IMR-90 (cell line): ENCODE data around the gene EML4. TPM values are rescaled to one million over a fixed set of nuclear protein-coding genes. Genes with fewer than 3 reads are reported as not detected.

ENCODE experiments used
- ATAC-seq: fragments of 200-7000 bp; cut with Tn5 transposase; 2 replicates; pipeline ENCODE4 v1.9.1; 2020; ENCODE audit warnings: low read depth, mild to moderate bottlenecking, moderate library complexity
- BruUV-seq: library from RNA; stranded (reverse); fragments of 400-500 nt; replicated peaks from 2 replicates; lab custom pipeline; 2021; lab: Mats Ljungman, UMichigan
- CTCF ChIA-PET: fragments of 300-600 bp; formaldehyde crosslinking; extraction: SDS; loops from one replicate; lab custom pipeline; 2021; ENCODE audit warnings: antibody characterized with exemption; lab: Yijun Ruan, JAX
- POLR2A ChIA-PET: fragments of 300-600 bp; sonication (Branson Sonifier 250); formaldehyde crosslinking; loops from one replicate; lab custom pipeline; 2022; ENCODE audit warnings: antibody characterized with exemption; ENCODE audit not compliant: unreplicated experiment; lab: Charles Lee
- DNase-seq: peaks from one replicate; pipeline ENCODE4 v3.0.0; 2013
- H2AFZ ChIP-seq: replicated peaks from 2 replicates; pipeline ENCODE3; 2013; ENCODE audit warnings: low read length, mild to moderate bottlenecking; ENCODE audit not compliant: poor library complexity
- H2AK5ac ChIP-seq: 2 replicates; pipeline ENCODE4 v1.6.1; 2013; ENCODE audit warnings: low read depth, low read length, inconsistent platforms
- H2AK9ac ChIP-seq: replicated peaks from 2 replicates; pipeline ENCODE3; 2013; ENCODE audit warnings: mild to moderate bottlenecking, low read depth, low read length, moderate library complexity; ENCODE audit not compliant: poor library complexity
- H2BK120ac ChIP-seq: 2 replicates; pipeline ENCODE4 v1.6.1; 2013; ENCODE audit warnings: low read depth, low read length, inconsistent platforms
- H2BK15ac ChIP-seq: 3 replicates; pipeline ENCODE4 v1.6.1; 2013; ENCODE audit warnings: low read depth, low read length, inconsistent platforms
- H2BK20ac ChIP-seq: 2 replicates; pipeline ENCODE4 v1.6.1; 2013; ENCODE audit warnings: low read depth, mild to moderate bottlenecking, inconsistent platforms, low read length, moderate library complexity
- H2BK5ac ChIP-seq: 2 replicates; pipeline ENCODE4 v1.6.1; 2013; ENCODE audit warnings: mild to moderate bottlenecking, low read depth, low read length, inconsistent platforms; ENCODE audit not compliant: poor library complexity, severe bottlenecking
- H3K14ac ChIP-seq: replicated peaks from 2 replicates; pipeline ENCODE4 v1.6.1; 2013; ENCODE audit warnings: low read depth, low read length, inconsistent platforms
- H3K18ac ChIP-seq: 2 replicates; pipeline ENCODE4 v1.6.1; 2013; ENCODE audit warnings: low read depth, low read length, control low read depth
- H3K23ac ChIP-seq: 2 replicates; pipeline ENCODE4 v1.6.1; 2013; ENCODE audit warnings: low read depth, low read length, inconsistent platforms
- H3K27ac ChIP-seq: 2 replicates; pipeline ENCODE4 v1.5.1; 2013; ENCODE audit warnings: mild to moderate bottlenecking, control low read depth, low read length; ENCODE audit not compliant: insufficient read depth
- H3K27me3 ChIP-seq: 2 replicates; pipeline ENCODE4 v1.6.1; 2013; ENCODE audit warnings: low read length; ENCODE audit not compliant: control insufficient read depth, insufficient read depth
- H3K36me3 ChIP-seq: 2 replicates; pipeline ENCODE4 v1.6.1; 2013; ENCODE audit warnings: low read length, mixed read lengths; ENCODE audit not compliant: control insufficient read depth, insufficient read depth
- H3K4ac ChIP-seq: 2 replicates; pipeline ENCODE4 v1.6.1; 2013; ENCODE audit warnings: low read depth, low read length, inconsistent platforms
- H3K4me1 ChIP-seq: 2 replicates; pipeline ENCODE4 v1.6.1; 2013; ENCODE audit warnings: low read length, mixed read lengths; ENCODE audit not compliant: control insufficient read depth, insufficient read depth
- H3K4me2 ChIP-seq: 2 replicates; pipeline ENCODE4 v1.6.1; 2013; ENCODE audit warnings: low read depth, mild to moderate bottlenecking, control low read depth, low read length, moderate library complexity
- H3K4me3 ChIP-seq: 2 replicates; pipeline ENCODE4 v1.5.1; 2013; ENCODE audit warnings: low read depth, mild to moderate bottlenecking, control low read depth, low read length, moderate library complexity; ENCODE audit not compliant: insufficient read depth
- H3K56ac ChIP-seq: 2 replicates; pipeline ENCODE4 v1.6.1; 2013; ENCODE audit warnings: low read length, inconsistent platforms; ENCODE audit not compliant: insufficient read depth; ENCODE audit errors: extremely low read depth
- H3K79me1 ChIP-seq, 2 experiments: 2 replicates each; pipeline ENCODE4 v1.6.1; 2013; ENCODE audit warnings: low read length in 2 of 2, inconsistent platforms in 1 of 2, low read depth in 1 of 2
- H3K9ac ChIP-seq: 2 replicates; pipeline ENCODE4 v1.6.1; 2013; ENCODE audit warnings: low read depth, low read length, control low read depth
- H3K9me1 ChIP-seq: 2 replicates; pipeline ENCODE4 v1.6.1; 2013; ENCODE audit warnings: low read length, inconsistent platforms; ENCODE audit not compliant: insufficient read depth
- H3K9me3 ChIP-seq: 2 replicates; pipeline ENCODE4 v1.6.1; 2013; ENCODE audit warnings: low read length; ENCODE audit not compliant: control insufficient read depth, insufficient read depth
- H4K20me1 ChIP-seq: 2 replicates; pipeline ENCODE4 v1.6.1; 2013; ENCODE audit warnings: low read length, inconsistent platforms; ENCODE audit not compliant: insufficient read depth
- H4K5ac ChIP-seq: 2 replicates; pipeline ENCODE4 v1.6.1; 2013; ENCODE audit warnings: mild to moderate bottlenecking, low read depth, low read length, control low read depth
- H4K8ac ChIP-seq, 2 experiments: 2 replicates each; pipeline ENCODE4 v1.6.1; 2013; ENCODE audit warnings: low read depth in 2 of 2, low read length in 2 of 2, control low read depth in 1 of 2, inconsistent platforms in 1 of 2
- H4K91ac ChIP-seq: 2 replicates; pipeline ENCODE4 v1.6.1; 2013; ENCODE audit warnings: low read depth, low read length, inconsistent platforms; ENCODE audit not compliant: insufficient read depth
- BHLHE40 ChIP-seq: fragments of 150-350 bp; IDR thresholded peaks from 2 replicates; pipeline ENCODE4 v1.6.1; 2016; ENCODE audit warnings: mild to moderate bottlenecking, low read depth, low read length
- CEBPB ChIP-seq: IDR thresholded peaks from 2 replicates; pipeline ENCODE4 v1.6.1; 2012; ENCODE audit warnings: low read depth, low read length, improper control_type of control experiment
- CHD1 ChIP-seq: IDR thresholded peaks from 2 replicates; pipeline ENCODE4 v1.6.1; 2012; ENCODE audit warnings: low read depth, low read length, improper control_type of control experiment
- FOS ChIP-seq: fragments of 150-350 bp; IDR thresholded peaks from 2 replicates; pipeline ENCODE4 v1.6.1; 2016; ENCODE audit warnings: low read depth, low read length
- MAFK ChIP-seq: IDR thresholded peaks from 2 replicates; pipeline ENCODE4 v1.6.1; 2012; ENCODE audit warnings: low read depth, low read length, improper control_type of control experiment
- MAZ ChIP-seq: IDR thresholded peaks from 2 replicates; pipeline ENCODE4 v1.6.1; 2012; ENCODE audit warnings: low read depth, mild to moderate bottlenecking, low read length, improper control_type of control experiment, moderate library complexity, borderline replicate concordance
- MXI1 ChIP-seq: IDR thresholded peaks from 2 replicates; pipeline ENCODE4 v1.6.1; 2012; ENCODE audit warnings: low read depth, mild to moderate bottlenecking, low read length, moderate library complexity, borderline replicate concordance
- NFE2L2 ChIP-seq: fragments of 150-350 bp; IDR thresholded peaks from 2 replicates; pipeline ENCODE4 v1.6.1; 2016; ENCODE audit warnings: low read depth, mild to moderate bottlenecking, low read length
- POLR2A ChIP-seq: IDR thresholded peaks from 2 replicates; pipeline ENCODE4 v1.6.1; 2012; ENCODE audit warnings: mild to moderate bottlenecking, low read depth, low read length
- RAD21 ChIP-seq: IDR thresholded peaks from 2 replicates; pipeline ENCODE4 v1.6.1; 2012; ENCODE audit warnings: low read length, improper control_type of control experiment
- RCOR1 ChIP-seq: IDR thresholded peaks from 2 replicates; pipeline ENCODE4 v1.6.1; 2012; ENCODE audit warnings: mild to moderate bottlenecking, low read length, improper control_type of control experiment; ENCODE audit not compliant: insufficient replicate concordance
- RFX5 ChIP-seq: IDR thresholded peaks from 2 replicates; pipeline ENCODE4 v1.8.0; 2012; ENCODE audit warnings: low read depth, mild to moderate bottlenecking, low read length, moderate library complexity
- SMC3 ChIP-seq: fragments of 150-350 bp; IDR thresholded peaks from 2 replicates; pipeline ENCODE4 v1.6.1; 2016; ENCODE audit warnings: low read depth, mild to moderate bottlenecking, antibody characterized with exemption, low read length, moderate library complexity
- WGBS, 2 experiments: methylation state at CpG; one replicate each; pipeline versions ENCODE4 v1.1.5 to v1.1.7; 2013; ENCODE audit warnings: missing lambda C conversion rate in 2 of 2; ENCODE audit not compliant: insufficient read length in 1 of 2; ENCODE audit errors: extremely low coverage in 2 of 2; 5-methylcytosine and 5-hydroxymethylcytosine counted together
- dilution Hi-C: fragments of 300-500 bp; cut with HindIII; formaldehyde crosslinking; loops from one replicate; pipeline ENCODE4 v1.14.3; 2018; ENCODE audit warnings: low sequenced_read_pairs; ENCODE audit not compliant: unreplicated experiment
- in situ Hi-C: fragments of 300-500 bp; cut with MboI; formaldehyde crosslinking; loops from 3 replicates; pipeline ENCODE4 v1.14.3; 2019; ENCODE audit warnings: low sequenced_read_pairs, inconsistent platforms, mixed read lengths
- intact Hi-C: fragments of 100-400 bp; cut with micrococcal nuclease; formaldehyde crosslinking; loops from 2 replicates; pipeline ENCODE4 v1.10.0; 2022
- polyA plus RNA-seq, 3 experiments: library from polyadenylated mRNA; depleted of rRNA; stranded (reverse); fragments of >200 nt; gene quantifications; 2 replicates each; pipeline ENCODE4 v1.2.3, GENCODE V29; 2012; ENCODE audit warnings: low replicate concordance in 1 of 3
- total RNA-seq: library from RNA; depleted of rRNA; stranded (reverse); fragments of >200 nt; gene quantifications from 2 replicates; pipeline ENCODE4 v1.2.3, GENCODE V29; 2012
- TF ChIP-seq, protein P1 (sequence below): fragments of 150-350 bp; IDR thresholded peaks from 2 replicates; pipeline ENCODE4 v1.6.1; 2016; ENCODE audit warnings: low read depth, mild to moderate bottlenecking, low read length, moderate library complexity, borderline replicate concordance
- TF ChIP-seq, protein P2 (sequence below): fragments of 150-350 bp; IDR thresholded peaks from 2 replicates; pipeline ENCODE4 v1.6.1; 2017; ENCODE audit warnings: mild to moderate bottlenecking, antibody characterized with exemption, low read length, low read depth
- TF ChIP-seq, protein P3 (sequence below): conservative IDR thresholded peaks from 2 replicates; pipeline ENCODE4 v1.5.1; 2012; ENCODE audit warnings: mild to moderate bottlenecking, low read depth, low read length, improper control_type of control experiment

The EML4 gene
- total and polyA plus RNA-seq, 2 of the 4 experiments (the other 2 are of a cell fraction): 29.7 to 73.7 TPM

DNA sequence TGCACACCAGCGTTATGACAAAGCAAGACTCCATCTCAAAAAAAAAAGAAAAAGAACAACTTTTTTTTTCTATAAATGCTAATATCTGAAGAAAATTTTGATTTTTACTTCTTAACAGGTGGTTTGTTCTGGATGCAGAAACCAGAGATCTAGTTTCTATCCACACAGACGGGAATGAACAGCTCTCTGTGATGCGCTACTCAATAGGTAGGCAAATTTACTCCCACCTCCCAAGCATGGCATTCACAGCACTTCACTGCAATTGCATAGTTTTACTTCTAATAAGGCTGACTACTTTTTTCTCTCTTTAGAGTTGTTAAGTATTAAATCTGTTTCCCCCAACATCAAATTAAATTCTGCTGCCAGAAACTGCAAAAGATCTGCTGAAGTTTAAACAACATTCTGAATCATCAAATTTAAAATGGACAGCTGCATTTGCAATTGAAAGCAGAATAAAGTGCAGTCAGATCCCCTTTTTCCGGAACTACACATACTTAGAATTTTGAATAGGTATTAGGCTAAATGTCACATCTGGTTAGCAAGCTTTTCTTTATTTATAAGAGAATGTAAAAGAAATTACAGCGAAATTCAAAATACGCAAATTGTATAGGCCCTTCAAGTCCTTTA, 146.8 kb downstream of the EML4 start:
- Histone ChIP-seq H3K4me1 (peaks cover 10% of the 10 kb centered on the region), H4K91ac (peak overlapping the region; percentile 86), H3K27ac (peak overlapping the region; percentile 85), H3K79me1 (peaks cover 0 to 13% of the 10 kb centered on the region in 2 experiments; a peak in 2 of 4 replicates), H3K18ac (peak overlapping the region; percentile 98), H3K36me3 (peaks cover 7% of the 10 kb centered on the region), H3K9ac (0 out of 2 replicates have a peak overlapping the region, but pooled peaks have one; percentile 3), H2BK5ac (peak overlapping the region; percentile 88), H3K9me1 (peaks cover 9% of the 10 kb centered on the region), H3K4me3 (no peak overlapping the region), H3K4me2 (peak overlapping the region; percentile 57; the same call in 1 of the 2 replicates), H2AFZ (no peak overlapping the region), H2AK9ac (peak overlapping the region; percentile 88), H3K9me3 (no peaks in the 10 kb centered on the region), H3K23ac (peak overlapping the region; percentile 84; the same call in 1 of the 2 replicates), H3K27me3 (no peaks in the 10 kb centered on the region), H2AK5ac (peak overlapping the region; percentile 99), H4K8ac (peak overlapping the region; percentile 74 to 89), H3K14ac (peak overlapping the region; percentile 92), H3K56ac (no peak overlapping the region), H3K4ac (peak overlapping the region; percentile 89), H2BK120ac (peak overlapping the region; percentile 96), H4K5ac (peak overlapping the region; percentile 93; the same call in 1 of the 2 replicates), H4K20me1 (no peaks in the 10 kb centered on the region), H2BK20ac (peak overlapping the region; percentile 95), H2BK15ac (peak overlapping the region; percentile 98)
- intact Hi-C loops (no loop called here), dilution Hi-C loops (no loop called here), in situ Hi-C loops (no loop called here)
- DNase-seq (no peak), ATAC-seq (no peak)
- no CpG with 5 or more reads among the region's 6 CpGs for WGBS, 2 experiments
- ChIA-PET POLR2A (no interaction called here), CTCF (no interaction called here)
- TF ChIP-seq POLR2A (no peak), RCOR1 (no peak), RFX5 (no peak), CHD1 (no peak), MXI1 (no peak), RAD21 (no peak), BHLHE40 (no peak), FOS (no peak), MAZ (no peak), CEBPB (no peak), SMC3 (no peak), MAFK (no peak), NFE2L2 (no peak)
- TF ChIP-seq, protein P1, sequence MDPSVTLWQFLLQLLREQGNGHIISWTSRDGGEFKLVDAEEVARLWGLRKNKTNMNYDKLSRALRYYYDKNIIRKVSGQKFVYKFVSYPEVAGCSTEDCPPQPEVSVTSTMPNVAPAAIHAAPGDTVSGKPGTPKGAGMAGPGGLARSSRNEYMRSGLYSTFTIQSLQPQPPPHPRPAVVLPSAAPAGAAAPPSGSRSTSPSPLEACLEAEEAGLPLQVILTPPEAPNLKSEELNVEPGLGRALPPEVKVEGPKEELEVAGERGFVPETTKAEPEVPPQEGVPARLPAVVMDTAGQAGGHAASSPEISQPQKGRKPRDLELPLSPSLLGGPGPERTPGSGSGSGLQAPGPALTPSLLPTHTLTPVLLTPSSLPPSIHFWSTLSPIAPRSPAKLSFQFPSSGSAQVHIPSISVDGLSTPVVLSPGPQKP: no peak
- TF ChIP-seq, protein P2, sequence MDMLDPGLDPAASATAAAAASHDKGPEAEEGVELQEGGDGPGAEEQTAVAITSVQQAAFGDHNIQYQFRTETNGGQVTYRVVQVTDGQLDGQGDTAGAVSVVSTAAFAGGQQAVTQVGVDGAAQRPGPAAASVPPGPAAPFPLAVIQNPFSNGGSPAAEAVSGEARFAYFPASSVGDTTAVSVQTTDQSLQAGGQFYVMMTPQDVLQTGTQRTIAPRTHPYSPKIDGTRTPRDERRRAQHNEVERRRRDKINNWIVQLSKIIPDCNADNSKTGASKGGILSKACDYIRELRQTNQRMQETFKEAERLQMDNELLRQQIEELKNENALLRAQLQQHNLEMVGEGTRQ: no peak
- TF ChIP-seq, protein P3, sequence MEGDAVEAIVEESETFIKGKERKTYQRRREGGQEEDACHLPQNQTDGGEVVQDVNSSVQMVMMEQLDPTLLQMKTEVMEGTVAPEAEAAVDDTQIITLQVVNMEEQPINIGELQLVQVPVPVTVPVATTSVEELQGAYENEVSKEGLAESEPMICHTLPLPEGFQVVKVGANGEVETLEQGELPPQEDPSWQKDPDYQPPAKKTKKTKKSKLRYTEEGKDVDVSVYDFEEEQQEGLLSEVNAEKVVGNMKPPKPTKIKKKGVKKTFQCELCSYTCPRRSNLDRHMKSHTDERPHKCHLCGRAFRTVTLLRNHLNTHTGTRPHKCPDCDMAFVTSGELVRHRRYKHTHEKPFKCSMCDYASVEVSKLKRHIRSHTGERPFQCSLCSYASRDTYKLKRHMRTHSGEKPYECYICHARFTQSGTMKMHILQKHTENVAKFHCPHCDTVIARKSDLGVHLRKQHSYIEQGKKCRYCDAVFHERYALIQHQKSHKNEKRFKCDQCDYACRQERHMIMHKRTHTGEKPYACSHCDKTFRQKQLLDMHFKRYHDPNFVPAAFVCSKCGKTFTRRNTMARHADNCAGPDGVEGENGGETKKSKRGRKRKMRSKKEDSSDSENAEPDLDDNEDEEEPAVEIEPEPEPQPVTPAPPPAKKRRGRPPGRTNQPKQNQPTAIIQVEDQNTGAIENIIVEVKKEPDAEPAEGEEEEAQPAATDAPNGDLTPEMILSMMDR: no peak
- BruUV-seq: no TSS peak
